Fibroblast of lung (primary cell): ENCODE data around the gene SLC5A10. TPM values are rescaled to one million over a fixed set of nuclear protein-coding genes. Genes with fewer than 3 reads are reported as not detected.

Experiments used
- DNase-seq, 2 donors: peaks; one replicate each; pipeline versions ENCODE4 v3.0.0 to v3.0.0-alpha.2; 2010; ENCODE audit warnings: low read depth in 2 of 2
- H2AFZ ChIP-seq: 2 replicates; pipeline ENCODE4 v1.5.1; 2012; ENCODE audit warnings: low read length, control low read depth, inconsistent platforms
- H3K27ac ChIP-seq: 2 replicates; pipeline ENCODE4 v1.5.1; 2011; ENCODE audit warnings: low read length, control low read depth; ENCODE audit not compliant: insufficient read depth
- H3K27me3 ChIP-seq: 2 replicates; pipeline ENCODE4 v1.5.1; 2011; ENCODE audit warnings: mild to moderate bottlenecking, low read length; ENCODE audit not compliant: control insufficient read depth, insufficient read depth
- H3K36me3 ChIP-seq: 2 replicates; pipeline ENCODE4 v1.5.1; 2011; ENCODE audit warnings: low read length; ENCODE audit not compliant: control insufficient read depth, insufficient read depth
- H3K4me1 ChIP-seq: 2 replicates; pipeline ENCODE4 v1.5.1; 2011; ENCODE audit warnings: low read length; ENCODE audit not compliant: control insufficient read depth, insufficient read depth; ENCODE audit errors: extremely low read depth
- H3K4me2 ChIP-seq: 2 replicates; pipeline ENCODE4 v1.5.1; 2011; ENCODE audit warnings: low read length, control low read depth; ENCODE audit not compliant: insufficient read depth; ENCODE audit errors: extremely low read depth
- H3K4me3 ChIP-seq, 4 experiments: fragments of 200-600 bp in 1 of 4; sonication (generic) in 1 of 4; replicated peaks in 1 of 4; 2 replicates each; pipeline ENCODE4 v1.5.1; 2011 to 2016; ENCODE audit warnings: low read length in 4 of 4, low read depth in 3 of 4, mild to moderate bottlenecking in 3 of 4, control low read depth in 2 of 4, inconsistent platforms in 1 of 4, mixed read lengths in 1 of 4; ENCODE audit not compliant: insufficient read depth in 1 of 4; ENCODE audit errors: control extremely low read depth in 1 of 4
- H3K79me2 ChIP-seq: 2 replicates; pipeline ENCODE4 v1.5.1; 2012; ENCODE audit warnings: mild to moderate bottlenecking, low read length, inconsistent platforms; ENCODE audit not compliant: control insufficient read depth, insufficient read depth
- H3K9ac ChIP-seq: 2 replicates; pipeline ENCODE4 v1.5.1; 2011; ENCODE audit warnings: mild to moderate bottlenecking, low read length, control low read depth; ENCODE audit not compliant: insufficient read depth
- H3K9me3 ChIP-seq: 2 replicates; pipeline ENCODE4 v1.5.1; 2012; ENCODE audit warnings: low read depth, low read length; ENCODE audit not compliant: control insufficient read depth, insufficient read depth
- H4K20me1 ChIP-seq: 2 replicates; pipeline ENCODE4 v1.5.1; 2011; ENCODE audit warnings: low read length; ENCODE audit not compliant: control insufficient read depth, insufficient read depth; ENCODE audit errors: extremely low read depth
- EZH2 ChIP-seq: IDR thresholded peaks from 2 replicates; pipeline ENCODE4 v1.5.1; 2012; ENCODE audit warnings: low read length, control low read depth, mild to moderate bottlenecking; ENCODE audit errors: missing control alignments
- polyA plus RNA-seq, 2 donors: library from polyadenylated mRNA; depleted of rRNA in 1 of 2; stranded (reverse) in 1 of 2; unstranded in 1 of 2; fragments of >200 nt; gene quantifications; 2 replicates each; pipeline ENCODE4 v1.2.1, GENCODE V29; 2011 to 2012; ENCODE audit warnings: missing spikeins in 1 of 2
- total RNA-seq: library from RNA; depleted of rRNA; stranded (reverse); fragments of >200 nt; gene quantifications from 2 replicates; pipeline ENCODE4 v1.2.1, GENCODE V29; 2014
- TF ChIP-seq, protein P1 (sequence below), 2 donors: IDR thresholded peaks in 1 of 2; conservative IDR thresholded peaks in 1 of 2; 1 replicate in 1 of 2; 2 replicates in 1 of 2; pipeline ENCODE4 v1.5.1; 2011 to 2012; ENCODE audit warnings: low read length in 2 of 2, control low read depth in 1 of 2, inconsistent platforms in 1 of 2, low read depth in 1 of 2, mild to moderate bottlenecking in 1 of 2

SLC5A10 gene
- total and polyA plus RNA-seq, 2 donors (not counting 1 experiment from before 2014, with no cell fraction given): not detected

DNA sequence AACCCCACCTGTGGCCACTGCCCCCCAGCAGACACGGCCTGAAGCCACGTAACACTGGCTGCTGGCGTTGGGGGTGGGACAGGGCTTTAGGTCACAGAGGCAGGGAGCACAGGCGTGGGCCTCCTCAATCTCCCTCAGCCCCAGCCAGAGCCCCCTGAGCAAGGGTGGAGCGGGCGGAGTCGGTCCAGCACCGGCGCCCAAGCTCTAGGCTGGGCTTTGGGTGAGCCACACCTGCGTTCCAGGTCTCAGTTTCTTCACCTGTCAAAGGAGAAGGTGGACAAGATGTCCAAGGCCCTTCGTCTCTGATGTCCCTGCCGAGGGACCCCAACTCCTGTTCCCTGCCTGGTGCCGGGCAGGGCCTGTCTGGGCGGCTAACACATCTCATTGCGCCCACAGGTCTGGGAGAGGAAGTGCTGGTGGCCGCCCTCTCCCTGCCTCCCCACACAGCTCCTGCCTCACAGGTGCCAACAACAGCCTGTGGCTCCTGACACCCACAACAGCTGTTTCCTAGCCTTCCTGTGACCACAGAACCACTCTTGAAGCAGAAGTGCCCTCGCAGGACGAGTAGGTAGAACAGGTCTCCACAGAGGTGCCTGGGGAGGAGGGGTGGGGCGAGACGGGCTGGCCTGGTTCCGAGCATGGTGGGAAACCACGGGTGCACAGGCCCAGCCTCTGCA lies 40.6 kb downstream of the SLC5A10 start:
- no peak overlapping the region for H3K4me2 ChIP-seq
- no peaks in the 10 kb centered on the region for H3K9me3 ChIP-seq
- no peak for DNase-seq
- no peaks in the 10 kb centered on the region for H4K20me1 ChIP-seq
- H2AFZ ChIP-seq: no peak overlapping the region
- H3K79me2 ChIP-seq: peaks cover 14% of the 10 kb centered on the region
- no peak overlapping the region for H3K9ac ChIP-seq
- TF ChIP-seq EZH2: no peak
- TF ChIP-seq, protein P1, sequence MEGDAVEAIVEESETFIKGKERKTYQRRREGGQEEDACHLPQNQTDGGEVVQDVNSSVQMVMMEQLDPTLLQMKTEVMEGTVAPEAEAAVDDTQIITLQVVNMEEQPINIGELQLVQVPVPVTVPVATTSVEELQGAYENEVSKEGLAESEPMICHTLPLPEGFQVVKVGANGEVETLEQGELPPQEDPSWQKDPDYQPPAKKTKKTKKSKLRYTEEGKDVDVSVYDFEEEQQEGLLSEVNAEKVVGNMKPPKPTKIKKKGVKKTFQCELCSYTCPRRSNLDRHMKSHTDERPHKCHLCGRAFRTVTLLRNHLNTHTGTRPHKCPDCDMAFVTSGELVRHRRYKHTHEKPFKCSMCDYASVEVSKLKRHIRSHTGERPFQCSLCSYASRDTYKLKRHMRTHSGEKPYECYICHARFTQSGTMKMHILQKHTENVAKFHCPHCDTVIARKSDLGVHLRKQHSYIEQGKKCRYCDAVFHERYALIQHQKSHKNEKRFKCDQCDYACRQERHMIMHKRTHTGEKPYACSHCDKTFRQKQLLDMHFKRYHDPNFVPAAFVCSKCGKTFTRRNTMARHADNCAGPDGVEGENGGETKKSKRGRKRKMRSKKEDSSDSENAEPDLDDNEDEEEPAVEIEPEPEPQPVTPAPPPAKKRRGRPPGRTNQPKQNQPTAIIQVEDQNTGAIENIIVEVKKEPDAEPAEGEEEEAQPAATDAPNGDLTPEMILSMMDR (conservative IDR thresholded peaks at IDR 0.05 in 1 of 2, IDR thresholded peaks at IDR 0.05 in 1 of 2; ENCODE audit: low read depth in 1 of 2, low read length in 2 of 2): no peak
- no peak overlapping the region for H3K4me3 ChIP-seq
- H3K27me3 ChIP-seq: no peaks in the 10 kb centered on the region
- H3K4me1 ChIP-seq: peaks cover 9% of the 10 kb centered on the region
- H3K36me3 ChIP-seq: no peaks in the 10 kb centered on the region
- H3K27ac ChIP-seq: no peak overlapping the region

DNA sequence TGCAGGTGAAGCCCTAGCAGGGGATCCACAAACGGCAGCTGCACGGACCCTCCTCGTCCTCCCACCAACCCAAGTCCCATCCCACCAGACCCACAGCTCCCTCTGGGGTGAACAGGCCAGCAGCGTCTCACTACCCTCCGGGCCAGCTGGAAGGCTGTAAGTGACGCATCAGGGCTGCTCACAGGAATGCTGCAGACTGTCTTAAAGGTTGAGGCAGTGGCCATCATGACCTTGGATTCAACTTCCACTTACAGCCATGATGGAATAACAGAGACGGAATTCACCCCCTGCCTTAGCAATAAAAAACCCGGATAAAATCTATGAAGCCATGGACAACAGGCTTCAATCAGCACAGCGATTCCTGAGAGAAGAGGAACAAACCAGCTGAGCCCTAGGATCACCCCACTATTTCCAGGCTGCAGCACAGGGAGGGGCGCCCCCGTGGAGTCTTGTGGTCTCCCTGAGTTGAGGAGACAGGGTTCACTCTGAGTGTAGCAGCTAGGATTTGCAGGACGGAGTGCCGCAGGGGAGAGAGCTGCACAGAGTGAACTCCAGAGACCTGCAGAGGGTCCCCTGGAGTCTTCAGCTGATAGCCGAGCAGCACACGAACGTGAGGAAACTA lies 42.1 kb downstream of the SLC5A10 start:
- Histone ChIP-seq H3K9me3 (no peaks in the 10 kb centered on the region), H3K4me3 (no peak overlapping the region), H2AFZ (peak overlapping the region; percentile 8), H3K9ac (no peak overlapping the region), H3K4me1 (peaks cover 9% of the 10 kb centered on the region), H4K20me1 (no peaks in the 10 kb centered on the region), H3K36me3 (no peaks in the 10 kb centered on the region), H3K27ac (peak overlapping the region; percentile 54), H3K79me2 (peaks cover 16% of the 10 kb centered on the region), H3K4me2 (no peak overlapping the region), H3K27me3 (no peaks in the 10 kb centered on the region)
- TF ChIP-seq, protein P1 (conservative IDR thresholded peaks at IDR 0.05 in 1 of 2, IDR thresholded peaks at IDR 0.05 in 1 of 2; ENCODE audit: low read depth in 1 of 2, low read length in 2 of 2): peak in 1 of 2 donors; percentile 3
- no peak for TF ChIP-seq EZH2
- peak; percentile 9 to 75 for DNase-seq

DNA sequence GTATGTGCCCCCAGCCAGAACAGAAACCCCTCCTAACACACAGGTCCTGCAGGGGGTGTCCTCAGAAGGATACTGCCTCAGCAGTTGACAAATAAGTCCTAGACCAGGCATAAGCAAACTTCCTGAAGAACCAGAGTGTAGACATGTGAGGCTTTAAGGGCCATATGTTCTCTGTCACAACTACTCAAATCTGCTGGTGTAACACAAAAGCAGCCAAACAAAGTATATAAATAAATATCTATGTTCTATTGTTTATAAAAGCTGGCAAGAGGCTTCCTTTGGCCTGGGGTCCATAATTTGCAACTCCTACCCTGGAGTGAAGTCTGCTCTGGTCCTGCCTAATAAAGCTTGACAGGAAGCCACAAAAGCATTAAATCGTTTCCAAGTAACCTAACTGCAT lies 42.7 kb downstream of the SLC5A10 start:
- H3K79me2 ChIP-seq: peaks cover 16% of the 10 kb centered on the region
- no peaks in the 10 kb centered on the region for H4K20me1 ChIP-seq
- H3K27ac ChIP-seq: no peak overlapping the region

More for the DNA sequence above, 42.7 kb downstream of the SLC5A10 start:
- DNase-seq: peak in 1 of 2 donors; percentile 74
- H3K9ac ChIP-seq: no peak overlapping the region
- no peak overlapping the region for H3K4me2 ChIP-seq
- no peaks in the 10 kb centered on the region for H3K27me3 ChIP-seq
- peak overlapping the region; percentile 8 for H2AFZ ChIP-seq
- H3K4me3 ChIP-seq: no peak overlapping the region
- TF ChIP-seq, protein P1 (conservative IDR thresholded peaks at IDR 0.05 in 1 of 2, IDR thresholded peaks at IDR 0.05 in 1 of 2; ENCODE audit: low read depth in 1 of 2, low read length in 2 of 2): no peak
- no peak for TF ChIP-seq EZH2
- H3K4me1 ChIP-seq: peaks cover 9% of the 10 kb centered on the region
- H3K9me3 ChIP-seq: no peaks in the 10 kb centered on the region
- no peaks in the 10 kb centered on the region for H3K36me3 ChIP-seq
